NCI-H748 treated with DMSO at 0.1 percent for 48 hours (cell line): ENCODE results near the gene EMC10.

ENCODE experiments used
- DNase-seq: peaks from one replicate; lab custom pipeline; 2025; lab: John Stamatoyannopoulos, UW

EMC10 gene

DNA sequence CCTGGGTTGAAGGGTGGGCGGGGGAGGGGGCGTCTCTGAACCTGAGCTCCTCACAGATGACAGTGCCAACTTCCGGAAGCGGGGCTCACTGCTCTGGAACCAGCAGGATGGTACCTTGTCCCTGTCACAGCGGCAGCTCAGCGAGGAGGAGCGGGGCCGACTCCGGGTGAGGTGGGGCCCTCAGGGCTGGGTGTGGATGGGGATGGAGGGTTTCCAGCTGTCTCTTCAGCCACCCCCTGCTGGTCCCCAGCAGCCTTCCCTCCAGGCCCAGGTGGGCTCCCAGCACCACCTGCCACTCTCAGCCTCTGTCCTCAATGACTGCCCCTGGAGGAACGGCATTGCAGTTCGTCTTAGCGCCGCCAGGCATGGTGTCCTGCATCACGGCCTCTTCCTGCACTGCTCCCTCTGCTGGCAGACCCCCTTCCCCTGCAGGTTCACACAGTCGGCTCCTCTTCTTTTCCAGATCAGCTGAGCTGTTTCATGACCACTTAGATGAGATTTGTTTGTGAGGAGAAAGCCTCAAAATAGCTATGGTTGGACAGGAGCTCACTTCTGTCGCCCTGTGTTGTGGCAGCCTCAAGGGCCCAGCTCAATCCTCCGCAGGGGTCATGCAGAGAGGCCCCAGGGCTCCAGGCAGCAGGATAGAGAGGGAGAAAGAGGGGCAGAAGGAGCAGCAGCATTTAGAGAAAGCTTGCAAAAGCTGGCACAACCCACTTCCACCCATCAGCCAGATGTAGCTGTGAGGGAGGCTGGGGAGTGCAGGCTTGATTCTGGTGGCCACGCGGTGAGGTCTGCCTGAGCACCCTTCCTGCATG, 2.8 kb downstream of the EMC10 start:
- DNase-seq: no peak

DNA sequence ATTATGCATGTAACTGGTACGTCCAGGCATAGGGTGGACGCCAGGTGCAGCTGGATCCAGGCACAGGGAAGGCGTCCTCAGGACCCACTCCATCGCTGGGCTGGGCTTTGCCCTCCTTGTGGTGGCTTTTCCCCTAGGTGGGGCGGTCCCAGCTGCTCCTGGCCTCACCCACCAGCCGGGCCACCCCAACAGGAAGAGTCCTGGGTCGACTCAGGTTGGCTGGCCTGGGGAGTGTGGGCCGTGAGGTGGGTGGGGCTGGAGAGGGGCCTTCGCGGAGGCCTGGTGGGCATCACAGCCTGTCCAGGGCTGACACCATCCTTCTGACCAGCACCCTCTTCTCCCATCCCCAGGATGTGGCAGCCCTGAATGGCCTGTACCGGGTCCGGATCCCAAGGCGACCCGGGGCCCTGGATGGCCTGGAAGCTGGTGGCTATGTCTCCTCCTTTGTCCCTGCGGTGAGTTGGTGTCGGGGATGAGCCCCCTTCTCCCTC, 3.5 kb downstream of the EMC10 start:
- DNase-seq: no peak

- no peak for DNase-seq
Observed at GRCh38 chr19:50480281-50481111, 4.2 kb downstream of the EMC10 start.

GRCh38 chr19:50481351-50482149, 5.2 kb downstream of the EMC10 start:
- DNase-seq: no peak

GRCh38 chr19:50482271-50482855, 6.1 kb downstream of the EMC10 start:
- DNase-seq: no peak

- no peak for DNase-seq
Observed at GRCh38 chr19:50482916-50483315, 6.6 kb downstream of the EMC10 start.

GRCh38 chr19:50485284-50485955, 9.1 kb downstream of the EMC10 start:
- DNase-seq: no peak

- no peak for DNase-seq
Observed at GRCh38 chr19:50486823-50487515, 10.7 kb downstream of the EMC10 start.

DNA sequence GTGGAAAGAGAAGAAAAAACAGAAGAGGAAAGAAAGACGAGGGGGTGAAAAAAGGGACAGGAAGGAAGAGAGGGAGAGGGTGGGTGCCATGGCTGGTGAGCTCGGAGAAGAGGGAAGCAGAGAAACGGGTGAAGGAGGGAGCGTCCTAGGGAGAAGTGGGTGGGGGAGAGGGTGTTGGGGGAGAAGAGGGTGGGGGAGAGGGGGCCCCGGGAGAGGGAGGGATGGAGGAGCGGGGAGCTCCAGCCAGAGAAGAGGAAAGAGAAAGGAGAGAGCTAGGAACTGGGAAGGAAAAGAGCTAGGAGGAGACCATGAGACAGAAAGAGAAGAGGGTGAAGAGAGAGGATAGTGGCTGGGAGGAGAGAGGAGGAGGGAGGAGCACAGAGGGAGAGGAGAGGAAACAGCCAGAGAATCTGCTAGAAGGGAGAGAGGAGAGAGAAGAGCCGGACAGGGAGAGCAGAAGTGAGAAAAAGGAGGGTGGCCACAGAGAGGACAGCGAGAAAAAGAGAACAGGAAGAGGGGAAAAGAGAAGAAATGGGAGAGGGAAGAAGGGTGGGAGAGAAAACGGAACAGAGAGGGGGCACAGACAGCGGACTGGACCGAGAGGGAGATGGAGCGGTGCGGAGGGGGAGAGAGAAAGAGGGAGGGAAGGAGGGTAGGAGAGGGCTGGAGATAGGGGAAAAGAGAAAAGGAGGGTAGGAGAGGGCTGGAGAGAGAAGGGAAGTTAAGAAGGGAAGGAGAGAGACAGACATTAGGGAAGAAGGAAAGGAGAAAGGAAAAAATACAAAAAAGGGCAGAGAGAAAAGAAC, 12.3 kb downstream of the EMC10 start:
- no peak for DNase-seq

DNA sequence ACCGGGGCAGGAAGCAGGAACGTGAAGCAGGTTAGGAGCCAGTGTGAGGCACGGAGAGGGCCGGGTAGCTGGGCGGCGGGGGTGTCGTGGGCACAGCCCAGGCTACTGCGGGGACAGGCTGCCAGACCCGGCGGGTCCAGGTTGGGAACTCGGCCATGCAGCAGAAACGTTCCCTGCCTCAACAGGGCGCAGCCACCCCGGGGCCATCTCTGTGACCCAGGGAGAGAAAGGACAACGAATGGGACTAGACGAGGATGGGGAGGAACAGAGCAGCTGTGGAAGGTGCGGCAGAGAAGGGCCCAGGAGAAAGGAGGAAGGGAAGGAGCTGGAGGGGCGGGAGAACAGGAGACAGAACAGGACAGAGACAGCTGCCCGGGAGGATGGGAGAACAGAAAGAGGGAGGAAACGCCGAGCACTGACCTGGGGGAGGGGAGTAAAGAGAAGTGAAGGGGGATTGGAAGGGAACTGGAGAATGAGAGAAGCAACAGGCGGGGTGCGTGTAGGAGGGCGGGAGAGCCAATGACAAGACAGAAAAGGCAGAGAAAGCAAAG, 13.2 kb downstream of the EMC10 start:
- DNase-seq: no peak

DNA sequence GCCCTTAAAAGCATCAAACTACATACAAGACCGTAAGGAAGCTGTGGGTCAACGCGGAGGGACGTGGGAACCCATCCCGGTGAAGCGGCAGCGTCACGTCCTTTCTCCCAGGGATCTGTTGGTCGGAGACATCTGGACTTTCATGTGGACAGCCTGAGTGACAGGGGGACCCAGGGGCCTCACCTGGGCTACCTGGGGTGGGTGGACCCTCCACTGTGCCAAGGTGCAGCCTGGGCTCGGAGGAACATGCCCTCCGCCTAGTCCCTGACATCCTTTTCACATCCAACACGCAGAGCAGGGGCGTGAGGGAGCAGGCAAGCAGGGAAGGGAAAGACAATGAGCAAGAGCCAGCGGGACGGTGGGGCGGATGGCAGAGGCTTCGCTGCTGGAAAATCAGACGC, 14.1 kb downstream of the EMC10 start:
- DNase-seq: no peak

GRCh38 chr19:50490991-50491472, 14.7 kb downstream of the EMC10 start:
- DNase-seq: no peak

GRCh38 chr19:50492303-50493052, 16.2 kb downstream of the EMC10 start:
- DNase-seq: no peak

DNA sequence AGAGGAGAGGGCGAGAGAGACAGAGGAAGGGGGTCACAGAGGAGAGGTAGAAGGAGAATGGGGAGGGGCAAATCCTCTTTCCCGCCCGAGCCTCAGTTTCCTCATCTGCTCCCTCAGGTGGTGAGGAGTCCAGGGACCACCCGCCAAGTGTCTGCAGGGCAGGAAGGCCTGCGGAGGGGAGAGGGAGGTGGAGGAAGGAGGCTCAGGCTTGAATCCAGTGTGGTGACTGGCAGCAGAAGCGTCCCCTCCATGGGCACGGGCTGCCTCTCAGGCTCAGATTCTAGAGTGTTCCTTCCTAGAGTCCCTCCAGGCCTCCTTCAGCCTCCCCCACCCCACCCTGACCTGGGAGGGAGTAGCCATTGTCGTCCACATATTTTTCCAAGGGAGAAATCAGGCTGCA, 16.9 kb downstream of the EMC10 start:
- DNase-seq: no peak

DNA sequence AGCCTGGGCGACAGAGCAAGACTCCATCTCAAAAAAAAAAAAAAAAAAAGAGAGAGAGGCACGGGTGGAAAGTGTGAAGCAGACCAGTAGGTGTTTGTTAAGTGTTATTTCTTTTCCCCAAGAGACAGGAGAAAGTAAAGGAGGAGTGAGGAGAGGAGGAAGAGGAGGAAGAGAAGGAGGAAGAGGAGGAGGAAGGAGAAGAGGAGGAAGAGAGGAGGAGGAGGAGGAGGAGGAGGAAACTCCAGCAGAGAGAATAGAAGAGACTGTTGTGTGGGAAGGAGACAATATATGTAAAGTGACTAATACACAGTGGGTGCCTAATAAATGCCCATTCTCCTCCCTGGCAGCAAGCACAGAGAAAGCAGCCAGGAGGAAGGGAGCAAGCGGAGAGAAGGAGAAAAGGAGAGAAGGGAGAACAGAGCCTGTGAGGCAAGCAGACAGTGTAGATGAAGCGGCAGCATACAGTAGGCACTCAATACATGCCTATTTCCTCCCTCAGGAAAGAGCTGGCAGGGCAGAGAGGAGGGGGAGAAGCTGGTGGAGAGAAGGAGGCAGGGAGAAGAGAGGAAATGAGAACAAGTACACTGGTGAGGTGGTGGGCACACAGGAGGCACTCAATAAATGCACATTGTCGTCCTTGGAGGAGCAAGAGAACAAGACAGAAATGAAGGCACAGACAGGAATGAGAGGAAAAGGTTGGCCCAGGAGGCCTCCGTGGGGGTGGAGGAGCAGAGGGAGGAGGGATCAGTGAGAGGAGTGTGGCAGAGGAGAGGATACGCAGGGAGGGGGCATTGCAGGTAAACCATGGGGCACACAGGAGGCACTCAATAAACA, 18.1 kb downstream of the EMC10 start:
- DNase-seq: no peak

DNA sequence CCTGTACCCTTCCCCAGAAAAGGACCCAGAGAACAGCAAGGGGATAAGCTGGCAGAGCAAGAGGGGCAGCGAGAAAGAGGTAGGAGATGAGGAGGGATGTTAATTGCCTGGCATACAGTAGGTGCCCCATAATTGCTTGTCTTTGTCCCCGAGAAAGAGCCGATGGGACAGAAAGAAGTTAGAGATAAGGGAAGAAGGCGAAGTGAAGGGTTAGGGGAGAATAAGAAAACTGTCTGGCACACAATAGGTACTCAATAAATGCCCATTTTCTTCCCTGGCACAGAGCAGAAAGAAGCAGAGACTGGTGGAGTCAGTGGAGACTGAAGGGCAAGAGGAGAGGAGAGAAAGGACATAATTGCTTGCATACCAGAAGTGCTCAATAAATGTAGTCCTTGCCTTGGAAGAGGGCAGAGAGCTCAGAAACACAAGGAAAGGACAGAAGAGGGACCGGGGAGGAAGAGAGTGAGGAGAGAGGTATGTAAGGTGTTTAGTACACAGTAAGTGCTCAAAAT, 18.8 kb downstream of the EMC10 start:
- no peak for DNase-seq

DNA sequence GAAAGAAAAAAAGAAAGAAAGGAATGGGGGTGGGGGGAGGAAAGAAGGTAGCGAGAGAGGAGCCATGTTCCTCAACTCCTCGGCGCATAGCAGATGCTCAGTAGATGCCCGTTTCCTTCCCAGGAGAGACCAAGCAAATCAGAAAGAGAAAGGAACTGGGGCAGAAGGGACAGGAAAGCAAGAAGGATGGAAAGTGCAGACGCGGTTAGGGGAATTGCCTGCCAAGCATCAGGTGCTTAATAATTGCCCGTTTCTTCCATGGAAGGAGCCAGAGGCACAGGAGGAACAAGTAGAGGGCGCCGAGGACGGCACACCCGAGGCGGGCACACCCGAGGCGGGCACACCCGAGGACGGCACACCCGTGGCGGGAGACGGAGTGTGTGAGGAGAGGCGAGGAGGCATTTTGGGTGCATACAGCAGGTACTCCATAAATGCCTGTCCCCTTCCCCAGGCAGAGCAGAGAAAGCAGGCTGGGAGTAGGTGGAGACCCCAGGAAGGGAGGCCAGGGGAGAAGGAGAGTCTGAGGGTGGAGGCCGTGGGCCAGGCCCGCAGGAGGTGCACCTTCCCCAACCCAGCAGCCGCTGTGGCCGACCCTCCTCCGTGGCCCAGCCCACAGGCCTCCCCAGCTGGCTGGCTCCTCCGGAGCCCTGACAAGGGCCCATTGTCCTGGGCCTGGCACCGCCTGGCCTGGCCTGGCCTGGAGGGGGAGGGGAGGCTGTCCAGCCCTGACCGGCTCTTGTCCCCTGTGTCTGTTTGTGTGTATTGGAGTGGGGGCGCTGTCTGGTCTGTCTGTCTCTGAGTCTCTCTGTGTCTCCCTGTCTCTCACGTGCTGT, 20.1 kb downstream of the EMC10 start:
- no peak for DNase-seq
